Activated CD4-positive, alpha-beta memory T cell treated with anti-CD3 and anti-CD28 coated beads for 36 hours (primary cell): Measurements from ENCODE around the gene HS3ST5. TPM values are rescaled to one million over a fixed set of nuclear protein-coding genes. Genes with fewer than 3 reads are reported as not detected.
"Not testable (repeated sequence)": the region's sequence is repeated elsewhere in the genome, so short reads cannot be mapped to it uniquely, and the experiment has no call there.

Source experiments
- CTCF ChIA-PET: fragments of 350-600 bp; sonication (Branson Sonifier 250); formaldehyde crosslinking; loops from one replicate; lab custom pipeline; 2021; ENCODE audit warnings: antibody characterized with exemption, inconsistent platforms; lab: Charles Lee
- POLR2A ChIA-PET: fragments of 350-600 bp; sonication (Branson Sonifier 250); formaldehyde crosslinking; loops from one replicate; lab custom pipeline; 2021; ENCODE audit warnings: antibody characterized with exemption; lab: Charles Lee
- DNase-seq: peaks from one replicate; pipeline ENCODE4 v3.0.0-alpha.2; 2020
- H3K27ac Mint-ChIP-seq: one replicate; pipeline ENCODE4 v1.8.0; 2021; ENCODE audit warnings: mixed read lengths
- H3K27me3 Mint-ChIP-seq: one replicate; pipeline ENCODE4 v1.8.0; 2021; ENCODE audit warnings: mixed read lengths
- H3K36me3 Mint-ChIP-seq: one replicate; pipeline ENCODE4 v1.8.0; 2021; ENCODE audit warnings: mixed read lengths
- H3K4me1 Mint-ChIP-seq: one replicate; pipeline ENCODE4 v1.8.0; 2021; ENCODE audit warnings: low read depth, mixed read lengths
- H3K4me3 Mint-ChIP-seq: one replicate; pipeline ENCODE4 v1.8.0; 2021; ENCODE audit warnings: mild to moderate bottlenecking, mixed read lengths
- H3K9me3 Mint-ChIP-seq: one replicate; pipeline ENCODE4 v1.8.0; 2021; ENCODE audit warnings: mixed read lengths
- intact Hi-C: fragments of 100-400 bp; cut with micrococcal nuclease; formaldehyde crosslinking; loops from one replicate; pipeline ENCODE4 v1.15.1; 2023
- total RNA-seq, 2 experiments: library from RNA; stranded (reverse); gene quantifications; one replicate each; pipeline ENCODE4 v1.2.3, GENCODE V29; 2021

The HS3ST5 gene
- total RNA-seq, 2 experiments from 2014 or later: not detected

DNA sequence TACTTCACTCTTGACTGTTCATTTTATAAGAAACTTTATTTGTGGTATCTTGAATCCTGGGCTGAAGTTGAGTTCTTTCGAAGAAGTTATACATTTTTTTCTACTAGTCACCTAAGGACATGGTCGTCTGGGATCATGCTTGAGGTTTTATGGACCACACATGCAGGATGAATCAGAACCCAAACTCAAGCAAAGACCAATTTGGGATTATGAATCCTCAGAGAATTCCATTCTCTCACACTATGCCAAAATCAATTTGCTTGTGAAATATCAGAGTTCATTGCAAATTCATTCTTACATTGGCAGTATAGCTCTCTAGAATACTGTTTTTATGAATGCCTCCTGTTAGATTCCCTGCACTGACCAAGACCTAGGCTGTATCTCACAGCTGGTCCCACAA lies 257.6 kb downstream of the HS3ST5 start:
- Mint-ChIP-seq H3K4me1 (no peaks in the 10 kb centered on the region), H3K4me3 (no peak overlapping the region), H3K27ac (no peak overlapping the region), H3K36me3 (no peaks in the 10 kb centered on the region), H3K9me3 (peaks cover 2% of the 10 kb centered on the region), H3K27me3 (peaks cover 11% of the 10 kb centered on the region)
- ChIA-PET CTCF (no interaction called here), POLR2A (no interaction called here)
- intact Hi-C loops: no loop called here
- DNase-seq: no peak

DNA sequence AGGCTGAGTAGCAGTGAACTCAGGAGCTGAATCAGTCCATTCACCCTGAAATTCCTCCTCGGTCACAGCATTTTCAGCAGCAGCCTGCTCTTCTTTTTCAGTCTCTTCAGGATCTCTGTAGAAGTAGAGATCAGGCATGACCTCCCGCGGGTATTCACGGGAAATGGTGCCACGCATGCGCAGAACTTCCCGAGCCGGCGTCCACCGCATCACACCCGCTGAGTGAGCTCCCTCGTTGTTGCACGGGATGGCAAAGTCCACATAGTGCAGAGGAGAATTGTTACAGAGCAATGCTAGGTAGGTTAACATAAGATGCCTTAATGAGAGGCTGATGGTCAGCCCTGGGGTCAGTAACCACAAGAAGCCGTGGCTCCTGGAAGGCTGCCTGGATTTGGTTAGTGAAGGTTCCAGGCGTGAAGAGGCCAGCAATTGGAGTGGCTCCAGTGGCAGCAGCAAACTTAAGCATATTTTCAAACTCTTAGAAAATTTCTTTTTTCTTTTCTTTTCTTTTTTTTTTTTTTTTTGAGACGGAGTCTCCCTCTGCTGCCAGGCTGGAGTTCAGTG lies 258.4 kb downstream of the HS3ST5 start:
- Mint-ChIP-seq H3K36me3 (no peaks in the 10 kb centered on the region), H3K4me1 (no peaks in the 10 kb centered on the region), H3K4me3 (no peak overlapping the region), H3K27me3 (peaks cover 11% of the 10 kb centered on the region), H3K27ac (no peak overlapping the region), H3K9me3 (peaks cover 2% of the 10 kb centered on the region)
- ChIA-PET CTCF (no interaction called here), POLR2A (no interaction called here)
- intact Hi-C loops: no loop called here
- no peak for DNase-seq

DNA sequence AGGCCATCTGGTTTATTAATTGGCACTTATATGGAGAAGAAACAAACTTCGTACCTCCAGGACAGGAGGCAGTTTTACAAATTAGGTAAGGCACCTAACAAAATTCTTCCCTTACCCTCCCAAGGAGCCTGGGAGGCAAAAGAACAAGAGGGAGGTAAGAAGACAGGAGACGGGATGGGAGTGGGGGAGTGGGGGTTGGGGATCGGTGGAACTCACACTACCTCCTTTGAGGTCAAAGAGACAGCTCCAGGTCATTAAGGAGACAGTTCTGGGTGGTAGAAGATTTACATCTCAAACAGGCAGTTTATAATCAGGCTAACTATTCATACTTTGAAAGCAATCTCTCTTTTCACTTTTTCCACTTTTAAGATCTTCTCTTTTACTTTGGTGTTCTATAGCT lies 259.6 kb downstream of the HS3ST5 start:
- CTCF ChIA-PET: no interaction called here
- intact Hi-C loops: no loop called here
- Mint-ChIP-seq H3K27me3 (peaks cover 7% of the 10 kb centered on the region), H3K4me3 (no peak overlapping the region), H3K27ac (no peak overlapping the region), H3K9me3 (peaks cover 2% of the 10 kb centered on the region), H3K36me3 (no peaks in the 10 kb centered on the region), H3K4me1 (no peaks in the 10 kb centered on the region)
- DNase-seq: no peak
- POLR2A ChIA-PET: no interaction called here

DNA sequence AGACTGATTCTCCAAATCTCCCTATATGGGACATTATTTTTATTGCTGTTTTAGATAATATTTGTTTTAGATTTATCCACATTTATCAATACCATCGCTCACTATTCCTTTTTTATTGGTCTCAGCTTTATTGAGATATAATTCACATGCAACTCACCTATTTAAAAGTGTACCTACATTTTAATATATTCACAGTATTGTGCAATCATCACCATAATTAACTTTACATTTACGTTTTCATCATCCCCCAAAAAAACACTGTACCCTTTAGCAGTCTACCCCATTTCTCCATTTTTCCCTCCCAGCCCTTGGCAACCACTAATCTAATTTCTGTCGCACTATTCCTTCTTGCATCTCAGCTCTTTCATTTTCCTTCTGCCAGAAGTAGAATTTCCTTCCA lies 261.1 kb downstream of the HS3ST5 start:
- no peak for DNase-seq
- intact Hi-C loops: no loop called here
- Mint-ChIP-seq H3K4me3 (no peak overlapping the region), H3K36me3 (no peaks in the 10 kb centered on the region), H3K9me3 (peaks cover 2% of the 10 kb centered on the region), H3K27me3 (peaks cover 2% of the 10 kb centered on the region), H3K27ac (no peak overlapping the region), H3K4me1 (no peaks in the 10 kb centered on the region)
- CTCF ChIA-PET: no interaction called here
- POLR2A ChIA-PET: no interaction called here

DNA sequence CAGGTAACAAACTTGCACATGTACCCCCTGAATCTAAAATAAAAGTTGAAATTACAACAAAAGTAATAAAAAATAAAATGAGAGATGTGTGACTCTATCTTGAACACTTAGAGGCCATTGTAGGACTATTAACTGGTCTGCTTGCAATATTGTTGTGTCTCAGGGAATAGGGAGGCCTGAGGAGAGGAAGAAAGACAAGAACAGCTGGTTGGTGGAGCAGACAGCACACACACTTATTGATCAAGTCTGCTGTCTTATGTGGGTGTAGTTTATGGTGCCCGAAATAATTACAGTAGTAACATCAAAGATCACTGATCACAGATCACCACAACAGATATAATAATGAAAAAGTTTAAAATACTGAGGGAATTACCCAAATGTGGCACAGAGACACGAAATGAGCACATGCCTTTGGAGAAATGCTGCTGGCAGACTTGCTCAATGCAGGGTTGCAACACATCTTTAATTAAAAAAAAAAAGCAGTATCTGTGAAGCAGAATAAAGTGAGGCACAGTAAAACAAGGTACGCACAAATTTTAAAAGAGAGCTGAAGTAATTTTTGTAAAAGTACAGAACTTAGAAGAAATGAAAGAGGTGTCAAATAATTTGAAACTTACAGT lies 261.8 kb downstream of the HS3ST5 start:
- DNase-seq: no peak
- Mint-ChIP-seq H3K27me3 (peaks cover 2% of the 10 kb centered on the region), H3K27ac (no peak overlapping the region), H3K4me3 (no peak overlapping the region), H3K9me3 (peaks cover 2% of the 10 kb centered on the region), H3K4me1 (no peaks in the 10 kb centered on the region), H3K36me3 (no peaks in the 10 kb centered on the region)
- ChIA-PET POLR2A (no interaction called here), CTCF (no interaction called here)
- intact Hi-C loops: no loop called here

DNA sequence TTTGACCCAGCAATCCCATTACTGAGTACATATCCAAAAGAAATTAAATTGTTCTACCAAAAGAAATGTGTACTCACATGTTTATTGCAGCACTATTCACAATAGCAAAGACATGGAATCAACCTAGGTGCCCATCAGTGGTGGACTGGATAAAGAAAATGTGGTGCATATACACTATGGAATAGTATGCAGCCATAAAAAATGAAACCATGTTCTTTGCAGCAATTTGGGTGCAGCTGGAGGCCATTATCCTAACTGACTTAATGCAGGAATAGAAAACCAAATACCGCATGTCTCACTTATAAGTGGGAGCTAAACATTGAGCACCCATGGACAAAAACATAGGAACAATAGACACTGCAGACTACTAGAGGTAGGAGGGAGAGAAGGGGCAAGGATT lies 262.4 kb downstream of the HS3ST5 start:
- H3K4me3 Mint-ChIP-seq, POLR2A ChIA-PET, H3K9me3 Mint-ChIP-seq, intact Hi-C loops, DNase-seq, H3K27ac Mint-ChIP-seq, H3K36me3 Mint-ChIP-seq, H3K27me3 Mint-ChIP-seq, CTCF ChIA-PET, H3K4me1 Mint-ChIP-seq: not testable (repeated sequence)

DNA sequence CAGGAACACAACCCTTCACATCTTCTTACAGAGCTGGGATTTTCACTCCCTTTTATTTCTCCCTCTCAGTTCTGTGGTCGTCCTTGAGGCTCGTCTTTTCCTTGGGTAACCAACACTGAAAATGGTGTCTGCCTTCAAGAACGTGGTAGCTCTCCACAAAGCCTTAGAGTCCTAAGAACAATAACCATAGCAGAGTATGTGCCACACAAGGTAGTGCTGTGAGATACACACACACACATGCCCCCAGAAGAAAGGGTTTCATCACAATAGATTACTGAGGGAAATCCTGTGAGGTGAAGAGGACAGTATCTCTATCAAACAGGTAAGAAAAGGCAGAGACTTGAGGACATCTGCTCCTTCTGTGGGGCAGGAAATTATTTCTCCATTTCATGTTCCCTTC lies 267.0 kb downstream of the HS3ST5 start:
- no peak overlapping the region for H3K4me3 Mint-ChIP-seq
- intact Hi-C loops: no loop called here
- peaks cover 1% of the 10 kb centered on the region for H3K27me3 Mint-ChIP-seq
- no peak for DNase-seq
- ChIA-PET CTCF (interaction anchor here (0.9 kb wide), 1 partner anchor 19 kb away, joined by 4 read pairs; no protein-coding TSS in a partner anchor), POLR2A (no interaction called here)
- H3K27ac Mint-ChIP-seq: no peak overlapping the region
- H3K36me3 Mint-ChIP-seq: no peaks in the 10 kb centered on the region
- peaks cover 2% of the 10 kb centered on the region for H3K9me3 Mint-ChIP-seq
- H3K4me1 Mint-ChIP-seq: no peaks in the 10 kb centered on the region

DNA sequence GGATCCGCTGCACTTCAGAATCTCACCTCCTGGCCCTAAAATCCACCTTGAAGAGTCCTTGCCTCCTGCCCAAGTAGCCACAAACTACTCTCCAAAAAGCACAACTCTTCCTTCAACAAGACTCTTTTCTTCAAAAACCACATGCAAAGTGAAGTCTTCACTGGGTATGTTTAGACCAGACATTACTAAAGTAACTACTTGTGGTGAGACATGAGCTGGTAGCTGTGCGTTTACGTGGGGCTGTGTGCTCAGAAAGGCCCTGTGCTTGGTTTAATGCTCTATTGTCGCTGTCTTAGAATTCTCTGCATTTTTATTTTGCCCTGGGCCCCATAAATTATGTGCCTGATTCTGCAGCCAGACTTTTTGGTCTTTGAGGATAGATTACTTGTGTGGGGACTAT lies 267.5 kb downstream of the HS3ST5 start:
- Mint-ChIP-seq H3K27me3 (peaks cover 1% of the 10 kb centered on the region), H3K4me3 (no peak overlapping the region), H3K4me1 (no peaks in the 10 kb centered on the region), H3K27ac (no peak overlapping the region), H3K36me3 (no peaks in the 10 kb centered on the region), H3K9me3 (no peaks in the 10 kb centered on the region)
- intact Hi-C loops: no loop called here
- POLR2A ChIA-PET: no interaction called here
- CTCF ChIA-PET: no interaction called here
- DNase-seq: no peak

DNA sequence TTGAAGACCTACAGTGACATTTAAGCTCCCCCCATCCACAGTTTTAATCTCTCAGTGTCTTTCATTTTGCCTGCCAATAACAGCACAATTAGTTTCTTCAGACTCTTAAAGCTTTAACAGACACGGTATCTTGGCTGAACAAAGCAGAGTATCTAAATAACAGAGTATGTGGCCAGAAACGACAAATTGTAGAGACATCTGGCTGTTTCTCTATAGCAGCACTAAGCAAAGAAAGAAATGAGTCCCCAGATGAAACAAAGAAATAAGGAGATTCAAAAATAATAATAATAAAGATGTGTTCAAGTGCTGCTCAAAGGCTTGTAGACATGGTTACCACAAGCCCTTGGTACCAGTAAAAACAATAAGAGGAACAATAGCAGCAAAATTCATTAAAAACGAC lies 274.1 kb downstream of the HS3ST5 start:
- ChIA-PET CTCF (no interaction called here), POLR2A (no interaction called here)
- H3K27me3 Mint-ChIP-seq: peaks cover 3% of the 10 kb centered on the region
- no peak for DNase-seq
- no peaks in the 10 kb centered on the region for H3K9me3 Mint-ChIP-seq
- no peak overlapping the region for H3K4me3 Mint-ChIP-seq
- H3K36me3 Mint-ChIP-seq: no peaks in the 10 kb centered on the region
- H3K27ac Mint-ChIP-seq: no peak overlapping the region
- H3K4me1 Mint-ChIP-seq: no peaks in the 10 kb centered on the region
- intact Hi-C loops: no loop called here

DNA sequence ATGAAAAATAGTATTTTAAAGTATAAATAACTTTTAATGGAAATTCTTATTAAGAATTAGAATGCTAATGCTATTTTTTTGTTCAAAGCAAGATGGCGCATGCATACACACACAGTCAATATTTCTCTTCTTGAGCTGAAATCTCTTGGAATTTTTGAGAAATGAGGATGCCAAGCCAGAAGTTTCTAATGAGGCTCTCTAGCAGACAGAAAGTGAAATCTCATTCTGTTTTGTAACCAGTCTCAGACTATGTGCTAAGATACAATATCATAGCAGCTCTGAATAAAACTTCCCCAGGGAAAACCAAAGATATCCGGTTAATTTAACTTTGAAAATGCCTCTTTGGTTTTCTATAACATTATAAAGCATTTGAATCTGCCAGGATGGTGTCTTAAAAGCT lies 274.7 kb downstream of the HS3ST5 start:
- Mint-ChIP-seq H3K4me3 (no peak overlapping the region), H3K9me3 (no peaks in the 10 kb centered on the region), H3K27ac (no peak overlapping the region), H3K27me3 (peaks cover 3% of the 10 kb centered on the region), H3K4me1 (no peaks in the 10 kb centered on the region), H3K36me3 (no peaks in the 10 kb centered on the region)
- CTCF ChIA-PET: no interaction called here
- intact Hi-C loops: no loop called here
- POLR2A ChIA-PET: no interaction called here
- no peak for DNase-seq

DNA sequence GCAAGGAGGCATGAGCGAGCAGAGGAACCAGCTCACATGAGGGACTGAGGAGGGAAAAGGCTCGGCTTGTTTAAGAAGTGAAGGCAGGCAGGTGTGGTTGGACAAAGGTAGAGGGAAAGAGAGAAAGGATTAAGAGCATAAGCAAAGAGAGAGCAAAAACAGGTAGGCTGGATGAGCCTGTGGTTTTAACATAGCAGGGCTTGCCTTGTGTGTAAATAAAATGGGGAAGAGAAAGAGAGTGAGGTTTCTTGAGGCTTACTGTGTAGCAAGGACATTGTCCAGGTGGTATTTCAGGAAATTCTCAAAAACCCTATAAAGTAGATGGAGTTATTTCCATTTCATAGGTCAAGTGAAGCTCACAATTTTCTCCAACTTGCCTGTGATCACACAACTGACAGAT lies 278.0 kb downstream of the HS3ST5 start:
- Mint-ChIP-seq H3K9me3 (no peaks in the 10 kb centered on the region), H3K4me3 (no peak overlapping the region), H3K4me1 (no peaks in the 10 kb centered on the region), H3K36me3 (no peaks in the 10 kb centered on the region), H3K27me3 (peaks cover 3% of the 10 kb centered on the region), H3K27ac (no peak overlapping the region)
- CTCF ChIA-PET: no interaction called here
- intact Hi-C loops: no loop called here
- POLR2A ChIA-PET: no interaction called here
- DNase-seq: no peak

DNA sequence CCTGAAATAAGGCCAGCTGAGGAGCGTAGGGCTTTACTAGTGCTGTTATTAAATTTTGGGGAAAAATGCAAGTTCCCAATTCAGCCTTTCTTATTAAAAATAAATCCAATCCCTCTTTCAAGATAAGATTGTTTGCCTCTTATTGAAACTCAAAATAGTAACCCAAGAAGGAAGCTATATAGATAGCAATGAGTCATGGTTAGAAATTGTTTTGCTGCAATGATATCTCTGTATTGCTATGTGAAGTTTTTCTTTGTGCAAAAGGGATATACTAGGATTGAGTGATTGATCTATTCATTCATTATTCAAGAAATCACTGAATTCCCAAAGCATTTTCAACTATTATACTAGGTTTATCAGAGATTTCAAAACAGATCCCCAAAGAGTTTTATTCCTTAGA lies 278.9 kb downstream of the HS3ST5 start:
- Mint-ChIP-seq H3K36me3 (no peaks in the 10 kb centered on the region), H3K9me3 (no peaks in the 10 kb centered on the region), H3K4me3 (no peak overlapping the region), H3K27me3 (peaks cover 3% of the 10 kb centered on the region), H3K4me1 (no peaks in the 10 kb centered on the region), H3K27ac (no peak overlapping the region)
- intact Hi-C loops: no loop called here
- POLR2A ChIA-PET: no interaction called here
- CTCF ChIA-PET: no interaction called here
- DNase-seq: no peak

DNA sequence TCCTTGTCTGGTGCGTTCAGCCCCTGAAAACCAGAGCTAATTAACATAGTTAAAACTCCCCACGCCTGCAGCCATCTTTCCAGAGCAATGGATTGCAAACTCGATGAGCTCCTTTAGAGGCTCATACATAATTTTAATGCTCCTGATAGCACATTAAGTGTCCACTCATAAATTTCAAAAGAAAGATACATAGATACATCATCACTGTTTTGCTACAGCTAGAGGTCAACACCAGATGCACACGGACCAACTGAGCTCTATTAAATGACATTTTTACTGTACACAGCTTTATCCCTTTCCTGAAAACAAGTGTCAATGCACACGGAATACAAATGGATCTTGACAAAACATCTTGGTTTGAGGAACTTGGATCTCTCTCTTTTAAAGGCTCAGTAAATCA lies 280.6 kb downstream of the HS3ST5 start:
- Mint-ChIP-seq H3K27me3 (peaks cover 3% of the 10 kb centered on the region), H3K9me3 (no peaks in the 10 kb centered on the region), H3K4me1 (no peaks in the 10 kb centered on the region), H3K4me3 (no peak overlapping the region), H3K36me3 (no peaks in the 10 kb centered on the region), H3K27ac (no peak overlapping the region)
- POLR2A ChIA-PET: no interaction called here
- DNase-seq: no peak
- intact Hi-C loops: no loop called here
- CTCF ChIA-PET: interaction anchor here (1.3 to 1.8 kb wide), 2 partner anchors 46 to 68 kb away, joined by 3 to 5 read pairs; no protein-coding TSS in a partner anchor
